SJCRH30 (cell line): Measurements from ENCODE around the gene SYVN1. TPM values are rescaled to one million over a fixed set of nuclear protein-coding genes. Genes with fewer than 3 reads are reported as not detected.

Source experiments
- DNase-seq, 2 experiments: peaks; one replicate each; pipeline ENCODE4 v3.0.0-alpha.2; 2015 to 2020
- H3K27ac ChIP-seq: fragments of 250-450 bp; sonication (Bioruptor Pico); 2 replicates; pipeline ENCODE4 v1.5.1; 2020; ENCODE audit warnings: mild to moderate bottlenecking, moderate library complexity
- H3K27me3 ChIP-seq: fragments of 250-450 bp; sonication (Bioruptor Pico); 2 replicates; pipeline ENCODE4 v1.5.1; 2020; ENCODE audit warnings: mild to moderate bottlenecking, moderate library complexity
- H3K36me3 ChIP-seq: fragments of 250-450 bp; sonication (Bioruptor Pico); 2 replicates; pipeline ENCODE4 v1.5.1; 2020; ENCODE audit warnings: mild to moderate bottlenecking, moderate library complexity
- H3K4me1 ChIP-seq: fragments of 250-450 bp; sonication (Bioruptor Pico); 2 replicates; pipeline ENCODE4 v1.5.1; 2020; ENCODE audit warnings: mild to moderate bottlenecking, moderate library complexity
- H3K4me3 ChIP-seq: fragments of 250-450 bp; sonication (Bioruptor Pico); 2 replicates; pipeline ENCODE4 v1.5.1; 2020; ENCODE audit warnings: mild to moderate bottlenecking, moderate library complexity
- H3K9me3 ChIP-seq: fragments of 250-450 bp; sonication (Bioruptor Pico); replicated peaks from 2 replicates; pipeline ENCODE4 v1.5.1; 2020; ENCODE audit warnings: mild to moderate bottlenecking, moderate library complexity
- total RNA-seq: library from RNA; depleted of rRNA; stranded (reverse); fragments of >200 nt; shearing (Covaris generic); gene quantifications from 2 replicates; pipeline ENCODE4 v1.2.3, GENCODE V29; 2014

Gene SYVN1
- total RNA-seq, 1 experiment from 2014 or later, result 8.4 TPM

DNA sequence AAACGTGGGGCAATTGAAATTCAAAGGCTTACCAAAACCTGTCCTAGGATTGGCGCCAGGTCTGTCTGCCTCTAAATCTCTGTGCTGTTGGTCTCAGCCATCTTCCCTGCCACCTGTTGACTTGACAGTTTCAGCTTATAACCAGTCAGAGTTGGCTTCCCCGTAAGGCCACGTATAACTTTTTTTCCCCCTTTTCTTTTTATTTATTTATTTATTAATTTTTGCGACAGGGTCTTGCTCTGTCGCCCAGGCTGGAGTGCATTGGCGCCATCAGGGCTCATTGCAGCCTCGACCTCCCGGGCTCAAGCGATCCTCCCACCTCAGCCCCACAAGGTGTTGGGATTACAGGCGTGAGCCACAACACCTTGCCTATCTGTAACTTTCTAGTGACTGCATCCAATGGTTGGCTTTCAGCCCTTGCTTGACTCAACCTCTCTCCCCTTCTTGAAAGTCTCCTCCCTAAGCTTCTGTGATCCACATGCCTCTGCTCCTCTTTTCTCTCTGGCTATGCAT lies 1.4 kb upstream of the SYVN1 start:
- no peak overlapping the region for H3K27ac ChIP-seq
- H3K36me3 ChIP-seq, result no peaks in the 10 kb centered on the region; the same call in 1 of the 2 replicates
- H3K9me3 ChIP-seq, result no peaks in the 10 kb centered on the region
- DNase-seq, result no peak
- peak overlapping the region; percentile 82 for H3K4me3 ChIP-seq
- H3K27me3 ChIP-seq, result no peaks in the 10 kb centered on the region
- H3K4me1 ChIP-seq, result peaks cover 6% of the 10 kb centered on the region; the same call in 1 of the 2 replicates

DNA sequence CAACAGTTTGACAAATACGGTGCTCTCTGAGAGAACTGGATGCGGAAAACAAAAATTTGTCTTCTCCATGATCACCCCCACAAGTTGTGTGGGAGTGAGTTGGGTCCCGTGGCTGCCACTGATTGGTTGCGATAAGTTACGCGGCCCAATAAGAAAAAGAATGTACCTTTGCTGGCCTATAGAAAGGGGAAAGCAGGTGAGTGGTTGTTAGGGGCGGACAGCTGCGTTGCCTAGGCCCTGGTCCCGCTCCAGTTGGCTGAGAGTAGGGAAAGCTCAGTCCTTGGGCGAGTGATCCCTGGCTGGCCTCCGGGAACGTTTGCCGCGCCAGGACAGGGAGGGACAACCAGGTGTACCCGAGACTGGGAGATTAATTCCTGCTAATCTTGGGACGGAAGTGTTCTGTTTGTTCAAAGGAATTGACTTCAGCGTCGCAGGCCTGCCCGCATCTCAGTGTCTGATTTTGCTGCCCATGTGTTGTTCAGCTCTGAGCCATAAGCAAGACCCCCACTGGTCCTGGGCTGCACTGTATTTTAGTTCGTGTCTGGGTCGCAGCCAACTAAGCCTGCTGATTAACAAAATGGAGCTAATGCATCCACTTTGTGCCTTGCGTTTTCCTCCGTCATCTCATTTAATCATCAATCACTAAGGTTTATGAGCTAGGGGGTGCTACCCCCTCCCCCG lies 773 bp upstream of the SYVN1 start:
- peak; percentile 89 to 94 for DNase-seq
- Histone ChIP-seq H3K27me3 (no peaks in the 10 kb centered on the region), H3K36me3 (no peaks in the 10 kb centered on the region; the same call in 1 of the 2 replicates), H3K4me1 (peaks cover 6% of the 10 kb centered on the region; the same call in 1 of the 2 replicates), H3K4me3 (peak overlapping the region; percentile 82), H3K9me3 (no peaks in the 10 kb centered on the region), H3K27ac (peak overlapping the region; percentile 99)

DNA sequence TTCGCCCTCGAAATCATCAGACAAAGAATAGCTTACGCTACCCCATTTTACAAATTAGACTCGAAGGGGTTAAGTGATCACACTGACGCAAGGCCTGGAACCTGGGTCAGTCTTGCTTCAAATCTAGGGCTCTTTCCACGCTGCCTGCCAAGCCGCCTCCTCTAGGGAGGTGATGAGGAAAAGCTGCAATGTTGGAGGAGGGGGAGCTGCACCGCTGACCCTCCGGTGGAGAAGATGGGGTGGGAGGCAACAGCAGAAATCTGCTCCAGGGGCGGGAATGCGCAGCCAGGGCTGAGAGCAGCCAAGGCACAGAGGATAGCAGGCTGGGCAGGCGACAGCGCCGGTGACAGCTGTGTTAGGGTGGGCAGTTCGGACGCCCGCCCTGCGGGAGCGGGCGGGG lies 595 bp downstream of the SYVN1 start:
- Histone ChIP-seq H3K36me3 (peaks cover 9% of the 10 kb centered on the region), H3K27ac (peak overlapping the region; percentile 99; the same call in 1 of the 2 replicates), H3K27me3 (no peaks in the 10 kb centered on the region), H3K9me3 (no peaks in the 10 kb centered on the region), H3K4me3 (peak overlapping the region; percentile 82), H3K4me1 (peaks cover 6% of the 10 kb centered on the region; the same call in 1 of the 2 replicates)
- DNase-seq, result no peak

DNA sequence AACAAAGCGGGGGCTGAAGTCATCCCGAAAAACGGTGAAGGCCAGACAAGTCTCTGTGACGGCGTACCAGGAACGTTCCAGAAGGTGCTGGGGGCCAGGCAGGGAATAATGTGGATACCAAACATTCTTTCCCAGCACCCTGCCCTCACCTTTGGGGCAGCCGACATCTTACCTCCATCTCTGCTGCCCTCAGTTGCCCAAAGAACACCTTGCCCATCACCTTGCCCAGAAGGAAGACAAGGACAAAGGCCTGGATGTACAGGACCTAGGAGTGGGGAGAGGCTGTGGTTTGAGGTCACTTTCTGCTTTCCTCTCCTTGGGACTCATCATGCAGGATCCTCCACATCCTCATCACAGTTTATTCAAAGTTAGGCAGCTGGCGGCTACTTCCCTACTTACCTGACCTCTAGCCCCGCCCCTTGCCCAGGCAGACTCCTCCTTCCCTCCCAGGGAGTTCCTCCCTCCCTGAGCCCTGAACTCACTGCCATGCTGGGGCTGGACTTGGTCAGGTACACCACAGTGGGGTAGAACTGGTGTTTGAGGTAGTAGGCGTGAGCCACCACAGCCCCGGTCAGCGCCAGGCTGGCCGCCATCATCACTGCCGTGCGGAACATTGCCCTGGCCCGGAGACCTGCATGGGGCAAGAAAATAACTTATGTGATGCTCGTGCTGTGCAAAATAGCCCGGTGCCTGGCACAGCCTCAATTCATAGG lies 1.2 kb downstream of the SYVN1 start:
- peak overlapping the region; percentile 82 for H3K4me3 ChIP-seq
- H3K9me3 ChIP-seq, result no peaks in the 10 kb centered on the region
- DNase-seq, result no peak
- no peaks in the 10 kb centered on the region for H3K27me3 ChIP-seq
- peaks cover 6% of the 10 kb centered on the region; the same call in 1 of the 2 replicates for H3K4me1 ChIP-seq
- H3K36me3 ChIP-seq, result peaks cover 12% of the 10 kb centered on the region
- H3K27ac ChIP-seq, result no peak overlapping the region

DNA sequence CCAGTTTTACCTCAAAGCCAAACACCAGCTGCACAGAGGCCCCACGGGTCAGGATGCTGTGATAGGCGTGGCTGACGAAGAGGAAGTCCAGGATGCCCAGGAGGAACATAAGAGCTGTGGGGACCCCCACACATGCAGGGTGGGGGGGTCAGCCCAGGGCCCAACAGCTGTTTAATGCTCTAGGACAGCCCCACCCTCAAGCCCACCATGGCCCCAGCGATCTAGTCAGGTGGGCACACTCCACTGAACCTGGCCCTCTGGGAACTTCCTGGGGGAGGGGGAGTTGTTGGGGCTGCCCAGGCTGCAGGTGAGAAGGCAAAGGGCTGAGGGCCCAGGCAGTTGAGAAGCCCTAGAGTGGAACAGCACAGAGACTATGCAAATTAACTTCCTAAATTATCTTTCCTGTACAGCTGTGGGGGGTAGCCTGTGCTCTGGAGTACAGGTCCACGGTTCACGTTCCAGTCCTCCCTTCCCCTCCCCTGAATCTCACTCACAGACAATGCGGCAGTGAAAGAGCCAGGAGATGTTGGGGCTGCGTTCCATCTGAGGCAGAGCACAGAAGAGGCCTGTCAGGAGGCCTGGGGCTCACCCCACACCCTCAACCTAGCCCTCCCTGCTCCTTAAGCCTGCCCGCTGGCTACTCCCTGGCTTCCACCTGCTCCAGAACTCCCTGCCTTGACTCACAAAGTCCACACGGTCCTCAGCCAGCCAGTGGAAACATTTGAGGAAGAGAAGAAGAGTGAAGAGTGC lies 1.9 kb downstream of the SYVN1 start:
- peaks cover 15% of the 10 kb centered on the region for H3K36me3 ChIP-seq
- H3K4me3 ChIP-seq, result no peak overlapping the region
- no peaks in the 10 kb centered on the region for H3K27me3 ChIP-seq
- no peaks in the 10 kb centered on the region for H3K9me3 ChIP-seq
- no peak overlapping the region for H3K27ac ChIP-seq
- H3K4me1 ChIP-seq, result peaks cover 6% of the 10 kb centered on the region; the same call in 1 of the 2 replicates
- DNase-seq, result no peak

DNA sequence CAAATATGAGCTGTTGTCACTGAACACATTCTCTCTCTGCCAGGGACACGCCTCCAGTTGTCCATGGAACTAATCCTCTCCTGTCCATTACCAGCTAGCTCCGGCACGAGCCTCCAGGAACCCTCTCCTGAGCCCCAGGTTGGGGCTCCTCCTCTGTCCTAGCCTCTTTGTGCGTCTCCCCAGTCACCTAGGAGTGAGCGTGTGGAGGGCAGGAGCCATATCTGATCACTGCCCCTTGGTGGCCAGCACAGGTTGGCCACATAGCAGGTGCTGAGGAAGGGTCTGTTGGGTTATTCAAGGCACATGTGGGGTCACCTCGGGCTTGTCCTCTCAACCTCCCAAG lies 2.5 kb downstream of the SYVN1 start:
- Histone ChIP-seq H3K36me3 (peaks cover 17% of the 10 kb centered on the region), H3K27me3 (no peaks in the 10 kb centered on the region), H3K4me3 (no peak overlapping the region), H3K9me3 (no peaks in the 10 kb centered on the region), H3K27ac (no peak overlapping the region), H3K4me1 (peaks cover 6% of the 10 kb centered on the region; the same call in 1 of the 2 replicates)
- DNase-seq, result no peak

DNA sequence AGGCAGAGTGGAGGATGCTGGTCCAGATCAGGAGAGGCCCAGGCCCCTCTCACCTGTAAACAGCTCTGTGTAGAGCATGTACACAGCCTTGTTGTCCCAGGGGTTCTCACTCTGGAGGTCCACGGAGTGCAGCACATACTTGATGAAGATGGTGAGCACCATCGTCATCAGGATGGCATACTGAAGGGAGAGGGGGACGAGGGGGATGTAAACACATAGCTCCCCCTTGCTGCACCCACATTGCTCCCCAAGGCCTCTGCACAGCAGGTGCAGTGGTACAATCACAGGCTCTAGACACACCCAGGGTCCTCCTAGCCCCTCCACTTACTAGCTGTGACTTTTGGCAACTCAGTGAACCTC lies 2.9 kb downstream of the SYVN1 start:
- Histone ChIP-seq H3K27ac (no peak overlapping the region), H3K27me3 (no peaks in the 10 kb centered on the region), H3K4me1 (peaks cover 6% of the 10 kb centered on the region; the same call in 1 of the 2 replicates), H3K9me3 (no peaks in the 10 kb centered on the region), H3K4me3 (no peak overlapping the region), H3K36me3 (peaks cover 21% of the 10 kb centered on the region)
- DNase-seq, result no peak

DNA sequence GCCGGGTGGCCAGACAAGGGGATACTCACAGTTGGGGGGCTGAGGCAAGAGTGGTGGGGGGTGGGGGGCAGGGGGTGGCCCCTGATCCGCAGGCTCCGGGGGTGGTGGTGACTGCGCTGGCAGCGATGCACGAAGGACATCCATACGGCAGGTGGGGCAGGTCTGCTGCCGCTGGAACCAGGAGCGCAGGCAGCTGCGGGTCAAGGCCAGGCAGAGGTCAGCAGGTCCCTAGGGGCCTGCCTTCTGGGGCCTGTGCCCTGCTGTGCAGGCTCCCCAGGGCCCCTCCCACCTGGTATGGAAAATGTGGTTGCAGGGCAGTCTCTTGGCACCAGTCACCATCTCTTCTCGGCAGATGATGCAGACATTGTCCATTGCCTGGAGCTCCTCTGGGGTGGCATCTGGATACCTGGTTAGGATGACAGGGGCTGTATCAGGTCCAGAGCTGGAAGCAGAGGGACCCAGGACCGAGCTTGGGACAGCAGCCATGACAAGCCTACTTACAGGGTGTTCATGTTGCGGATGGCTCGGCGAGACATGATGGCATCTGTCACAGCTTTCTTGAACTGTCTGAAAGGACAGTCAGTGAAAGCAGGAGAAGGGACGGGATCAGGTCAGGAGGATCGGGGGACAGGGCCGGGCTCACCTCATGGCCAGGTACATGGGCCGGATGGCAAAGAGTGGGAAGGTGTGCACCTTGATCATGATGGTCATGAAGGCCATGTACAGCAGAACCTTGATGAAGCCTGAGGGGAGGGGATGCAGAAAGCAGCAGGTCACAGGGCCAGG lies 3.5 kb downstream of the SYVN1 start:
- Histone ChIP-seq H3K4me1 (peaks cover 4% of the 10 kb centered on the region; the same call in 1 of the 2 replicates), H3K27ac (no peak overlapping the region), H3K36me3 (peaks cover 23% of the 10 kb centered on the region), H3K9me3 (no peaks in the 10 kb centered on the region), H3K4me3 (no peak overlapping the region), H3K27me3 (no peaks in the 10 kb centered on the region)
- DNase-seq, result no peak

DNA sequence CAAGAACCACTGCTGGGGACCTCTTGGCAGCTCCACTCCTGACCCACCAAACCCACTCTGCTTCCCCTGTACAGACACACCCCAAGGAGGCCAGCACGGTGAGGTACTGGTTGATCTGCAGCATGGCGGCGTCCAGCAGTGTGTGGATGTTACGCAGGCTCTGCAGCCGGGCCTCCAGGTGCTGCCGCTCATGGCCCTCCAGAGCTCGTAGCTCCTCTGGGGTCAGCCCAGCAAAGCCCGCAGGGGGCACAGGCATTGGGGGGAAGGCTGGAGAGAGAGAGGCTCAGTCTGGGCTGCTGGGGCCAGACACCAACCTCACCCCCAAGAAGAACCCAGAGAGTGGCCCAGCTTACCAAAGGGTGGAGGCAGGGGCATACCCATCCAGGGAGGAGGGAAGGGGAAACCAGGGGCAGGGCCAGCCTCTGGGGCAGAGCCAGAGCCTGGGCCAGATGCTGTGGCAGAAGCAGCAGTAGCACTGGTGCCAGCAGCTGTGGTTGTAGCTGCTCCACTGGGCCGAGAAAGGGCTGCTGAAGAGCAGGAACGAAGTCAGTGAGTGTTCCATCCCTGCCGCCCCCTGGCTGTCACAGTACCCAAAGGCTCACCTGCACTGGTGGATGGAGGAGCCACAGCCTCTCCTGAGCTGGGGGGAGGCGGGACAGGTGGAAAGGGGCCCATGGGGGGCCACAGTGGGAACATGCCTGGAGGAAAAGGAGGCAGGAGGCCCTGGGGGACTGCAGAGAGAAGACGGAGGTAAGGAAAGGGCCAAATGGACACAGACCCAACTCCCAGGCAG lies 4.5 kb downstream of the SYVN1 start:
- Histone ChIP-seq H3K9me3 (no peaks in the 10 kb centered on the region), H3K27me3 (no peaks in the 10 kb centered on the region), H3K4me3 (no peak overlapping the region), H3K4me1 (peaks cover 3% of the 10 kb centered on the region; the same call in 1 of the 2 replicates), H3K36me3 (peaks cover 33% of the 10 kb centered on the region), H3K27ac (no peak overlapping the region)
- DNase-seq, result no peak

DNA sequence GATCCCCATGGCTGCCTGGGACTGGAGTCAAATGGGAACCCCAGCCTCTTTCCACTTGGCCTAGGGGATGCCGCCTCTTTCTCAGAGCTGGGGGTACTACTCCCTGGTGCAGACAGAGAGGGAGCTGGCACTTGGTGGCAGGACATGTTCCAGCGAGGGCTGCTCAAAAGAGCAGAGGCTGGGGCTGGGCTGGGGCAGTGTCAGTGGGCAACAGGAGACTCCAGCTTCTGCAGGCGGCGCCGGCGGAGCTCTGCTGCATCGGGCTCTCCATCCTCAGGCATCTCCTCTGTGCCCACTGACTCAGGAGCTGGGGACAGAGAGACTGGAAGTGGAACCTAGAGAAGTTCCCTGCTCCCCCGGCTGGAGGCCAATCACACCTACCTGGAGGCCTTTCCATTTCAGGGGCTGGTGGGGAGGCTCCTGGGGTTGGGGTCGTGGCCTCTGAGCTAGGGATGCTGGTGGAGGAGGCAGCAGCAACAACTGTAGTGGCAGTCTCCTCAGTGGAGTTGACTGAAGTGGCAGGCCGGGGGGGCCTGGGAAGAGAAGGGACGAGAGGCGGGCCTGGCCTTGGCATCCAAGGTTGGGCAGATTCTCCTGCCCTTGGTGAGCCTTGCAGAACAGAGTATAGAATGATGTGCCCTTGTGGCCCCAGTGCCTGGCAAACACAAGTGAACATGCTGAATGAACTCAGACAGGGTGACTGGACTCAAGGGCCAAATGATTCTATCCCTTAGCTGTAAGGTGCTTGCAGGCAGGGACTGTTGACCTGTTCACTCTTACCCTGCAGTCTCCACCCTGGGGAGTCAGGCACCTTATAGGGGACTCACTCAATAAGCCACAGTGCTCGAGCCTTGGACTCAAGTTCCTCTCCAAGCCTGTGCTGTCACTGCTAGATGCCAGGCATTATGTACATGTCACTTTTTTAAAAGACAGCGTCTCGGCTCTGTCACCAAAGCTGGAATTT lies 5.9 kb downstream of the SYVN1 start:
- DNase-seq, result no peak

DNA sequence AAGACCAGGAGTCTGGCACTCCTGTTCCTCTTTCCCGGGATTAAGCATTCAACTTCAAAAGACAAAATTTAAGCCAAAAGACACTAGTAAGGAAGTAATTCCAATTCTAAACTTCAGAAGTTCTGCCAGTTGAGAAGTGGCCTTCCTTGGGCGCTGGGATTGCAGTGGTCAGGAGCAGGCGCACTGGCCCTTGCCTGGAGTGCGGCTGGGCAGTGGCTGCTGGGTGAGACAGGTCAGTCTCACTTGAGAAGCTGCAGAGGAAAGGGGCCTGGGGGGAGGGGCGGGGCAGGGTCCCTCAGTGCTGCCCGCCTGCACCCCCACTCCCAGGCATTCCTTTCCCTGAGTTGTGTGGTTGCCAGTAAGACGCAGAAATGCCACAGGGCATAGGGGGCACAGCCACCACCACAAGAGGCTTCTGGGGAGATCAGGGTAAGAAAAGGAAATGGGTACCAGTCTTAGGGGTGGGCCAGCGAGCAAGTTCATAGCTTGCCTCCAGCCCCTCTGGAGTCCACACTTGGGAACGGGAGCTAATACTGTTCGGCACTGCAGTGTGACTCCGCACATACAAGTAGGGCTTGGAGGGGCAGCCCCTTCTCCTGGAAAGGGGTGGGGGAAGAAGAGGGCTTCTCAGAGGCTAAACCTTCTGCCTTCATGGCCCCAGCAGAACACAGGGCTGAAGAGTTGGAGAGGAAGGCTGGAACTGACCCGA lies 6.7 kb downstream of the SYVN1 start:
- Histone ChIP-seq H3K9me3 (no peaks in the 10 kb centered on the region), H3K27ac (no peak overlapping the region), H3K4me3 (no peak overlapping the region), H3K27me3 (no peaks in the 10 kb centered on the region), H3K4me1 (peaks cover 4% of the 10 kb centered on the region; the same call in 1 of the 2 replicates), H3K36me3 (peaks cover 33% of the 10 kb centered on the region)
- no peak for DNase-seq

More for the DNA sequence above, 5.9 kb downstream of the SYVN1 start:
- no peak overlapping the region for H3K27ac ChIP-seq
- H3K36me3 ChIP-seq, result peaks cover 33% of the 10 kb centered on the region
- no peaks in the 10 kb centered on the region for H3K9me3 ChIP-seq
- no peak overlapping the region for H3K4me3 ChIP-seq
- H3K4me1 ChIP-seq, result peaks cover 3% of the 10 kb centered on the region; the same call in 1 of the 2 replicates
- no peaks in the 10 kb centered on the region for H3K27me3 ChIP-seq

DNA sequence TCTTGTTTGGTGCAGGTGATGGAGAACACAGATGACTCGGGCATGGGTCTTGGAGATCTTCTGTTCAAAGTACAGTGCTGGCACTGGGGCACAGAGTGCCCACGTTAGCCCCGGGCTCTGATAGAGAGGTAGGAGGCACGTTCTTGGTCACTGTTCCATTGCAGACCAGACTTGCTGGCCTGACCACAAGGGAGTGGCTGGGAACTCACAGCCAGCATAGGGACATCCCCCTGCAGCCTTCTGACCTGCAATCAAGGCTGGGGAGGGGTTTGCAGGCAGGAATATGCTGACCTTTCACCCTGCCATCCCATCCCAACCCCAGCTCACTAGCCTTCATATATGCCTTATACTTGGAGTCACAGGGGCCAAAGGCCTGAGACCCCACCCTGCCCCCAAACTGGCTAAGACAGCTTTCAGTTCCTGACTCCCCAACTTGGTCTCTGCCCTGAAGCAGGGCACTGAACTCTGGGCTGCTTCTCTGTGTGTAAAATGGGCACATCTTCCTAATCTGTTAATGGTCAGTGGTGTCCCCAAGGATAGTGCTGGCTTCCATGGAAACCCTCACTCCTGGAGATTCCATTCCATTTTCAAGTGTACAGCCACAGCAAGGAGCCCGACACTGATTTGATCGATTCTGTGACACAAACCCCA lies 7.6 kb downstream of the SYVN1 start:
- Histone ChIP-seq H3K27ac (no peak overlapping the region), H3K27me3 (no peaks in the 10 kb centered on the region), H3K4me1 (peaks cover 4% of the 10 kb centered on the region; the same call in 1 of the 2 replicates), H3K36me3 (peaks cover 33% of the 10 kb centered on the region), H3K4me3 (no peak overlapping the region), H3K9me3 (no peaks in the 10 kb centered on the region)
- DNase-seq, result no peak
